CD4-positive, alpha-beta T cell treated with Interleukin-6 at 100 ng/mL for 8 hours (primary cell): ENCODE results near the gene SREBF2.
"Not testable (repeated sequence)": the region's sequence is repeated elsewhere in the genome, so short reads cannot be mapped to it uniquely, and the experiment has no call there.

Source experiments
- DNase-seq: peaks from one replicate; pipeline ENCODE4 v3.0.0-alpha.2; 2020; ENCODE audit warnings: mixed read lengths, low spot score

The SREBF2 gene

DNA sequence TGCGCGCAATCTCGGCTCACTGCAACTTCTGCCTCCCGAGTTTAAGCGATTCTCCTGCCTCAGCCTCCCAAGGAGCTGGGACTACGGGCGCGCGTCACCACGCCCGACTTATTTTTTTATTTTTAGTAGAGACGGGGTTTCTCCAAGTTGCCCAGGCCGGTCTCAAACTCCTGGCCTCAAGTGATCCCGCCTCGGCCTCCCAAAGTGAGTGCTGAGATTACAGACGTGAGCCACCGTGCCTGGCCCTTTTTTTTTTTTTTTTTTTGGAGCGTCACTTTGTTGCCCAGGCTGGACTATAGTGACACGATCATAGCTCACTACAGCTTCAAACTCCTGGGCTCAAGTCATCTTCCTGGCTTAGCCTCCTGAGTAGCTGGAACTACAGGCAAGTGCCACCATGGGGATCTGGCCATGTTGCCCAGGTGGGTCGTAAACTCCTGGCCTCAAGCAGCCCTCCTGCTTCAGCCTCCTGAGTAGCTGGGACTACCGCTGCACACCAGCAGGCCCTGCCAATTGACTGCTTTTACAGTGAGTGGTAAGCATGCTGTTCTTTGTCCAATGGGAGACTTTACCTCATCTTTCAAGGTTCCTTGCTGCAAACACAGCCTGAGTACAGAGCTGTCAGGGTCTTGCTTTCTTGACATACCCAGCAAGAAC lies 114.6 kb downstream of the SREBF2 start:
- no peak for DNase-seq

DNA sequence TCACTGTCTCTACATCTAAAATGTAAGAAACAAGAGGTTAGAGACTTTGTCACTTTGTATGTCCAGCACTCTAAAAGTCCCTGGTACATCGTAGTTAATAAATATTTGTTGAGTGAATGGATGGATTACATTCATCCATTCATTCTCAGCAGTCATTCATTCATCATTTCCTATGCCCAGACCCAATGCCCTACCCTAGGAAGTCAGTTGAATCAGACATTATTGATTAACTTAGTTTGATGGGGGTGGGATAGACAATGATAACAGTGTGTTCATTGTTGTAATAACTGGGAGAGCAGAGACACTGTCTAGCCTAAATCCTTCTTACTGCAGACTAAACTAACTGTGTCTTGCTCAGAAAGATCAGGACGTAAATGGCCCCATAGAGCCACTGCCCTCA lies 115.2 kb downstream of the SREBF2 start:
- DNase-seq: no peak

DNA sequence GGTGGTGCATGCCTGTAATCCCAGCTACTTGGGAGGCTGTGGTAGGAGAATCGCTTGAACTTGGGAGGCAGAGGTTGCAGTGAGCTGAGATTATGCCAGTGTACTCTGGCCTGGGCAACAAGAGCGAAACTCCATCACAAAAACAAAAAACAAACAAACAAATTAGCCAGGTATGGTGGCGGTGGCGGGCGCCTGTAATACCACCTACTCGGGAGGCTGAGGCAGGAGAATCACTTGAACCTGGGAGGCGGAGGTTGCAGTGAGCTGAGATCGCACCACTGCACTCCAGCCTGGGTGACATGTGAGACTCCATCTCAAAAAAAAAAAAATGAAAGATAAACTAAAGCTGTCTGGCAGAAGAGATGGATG lies 116.0 kb downstream of the SREBF2 start:
- not testable (repeated sequence) for DNase-seq

DNA sequence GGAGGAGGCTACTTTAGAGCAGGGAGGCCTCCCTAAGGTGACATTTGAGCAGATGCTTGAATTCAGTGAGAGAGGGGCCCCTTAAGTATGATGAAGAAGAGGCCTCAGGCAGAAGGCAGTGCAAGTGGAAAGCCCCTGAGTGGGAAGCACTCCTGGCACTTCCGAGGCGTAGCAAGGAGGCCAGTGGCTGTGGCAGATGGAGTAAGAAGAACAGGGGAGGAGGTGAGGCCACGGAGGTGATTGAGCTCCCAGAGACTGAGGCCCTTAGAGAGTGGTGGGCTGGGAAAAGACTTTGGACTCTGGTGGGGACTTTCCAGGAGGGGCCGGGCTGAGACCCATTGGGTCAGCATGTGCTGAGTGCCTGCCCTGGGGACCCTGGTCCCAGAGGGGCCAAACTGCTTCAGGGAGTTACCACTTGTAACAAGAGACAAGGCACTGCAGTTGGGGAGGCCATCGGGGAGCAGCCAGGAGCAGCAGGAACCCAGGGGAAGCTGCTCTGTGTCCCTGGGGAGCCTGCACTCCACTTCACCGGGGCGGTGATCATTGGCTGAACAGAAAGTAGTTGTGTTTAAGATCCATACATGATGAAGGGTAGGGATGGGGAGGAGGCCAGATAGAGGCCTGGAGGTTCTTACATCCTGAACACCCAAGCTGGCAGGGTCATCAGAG lies 116.5 kb downstream of the SREBF2 start:
- DNase-seq: no peak

DNA sequence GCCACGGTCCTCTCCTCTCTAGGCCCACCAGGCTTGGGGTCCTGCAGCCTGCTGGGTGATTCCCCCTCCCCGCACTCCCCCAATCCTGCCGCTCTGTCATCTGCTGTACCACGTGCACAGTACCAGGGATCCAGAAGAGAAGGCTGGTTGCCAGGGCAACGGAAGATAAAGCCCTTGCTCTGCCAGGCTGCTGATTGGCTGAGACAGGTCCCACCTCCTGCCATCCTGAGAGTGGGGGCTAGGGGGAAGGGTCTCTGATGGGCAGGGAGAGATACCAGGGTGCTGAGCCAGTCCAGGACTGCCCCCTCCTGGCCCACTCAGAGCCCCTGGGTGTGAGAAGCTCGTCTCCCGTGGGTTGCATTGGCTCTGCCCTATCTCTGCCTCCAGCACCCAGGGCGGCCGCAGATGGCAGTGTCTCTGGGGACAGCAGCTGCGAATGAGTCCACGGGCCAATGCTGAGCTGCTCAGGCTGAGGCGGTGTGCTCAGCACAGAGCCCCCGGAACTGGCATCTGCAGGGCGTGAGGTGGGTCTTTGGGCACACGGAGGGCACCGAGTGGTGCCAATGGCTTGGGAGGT lies 119.1 kb downstream of the SREBF2 start, which contains the start of gene SMIM45:
SMIM45 (plus strand) TSS at position 253 of the 577 bp plus-strand sequence.
- DNase-seq: no peak

DNA sequence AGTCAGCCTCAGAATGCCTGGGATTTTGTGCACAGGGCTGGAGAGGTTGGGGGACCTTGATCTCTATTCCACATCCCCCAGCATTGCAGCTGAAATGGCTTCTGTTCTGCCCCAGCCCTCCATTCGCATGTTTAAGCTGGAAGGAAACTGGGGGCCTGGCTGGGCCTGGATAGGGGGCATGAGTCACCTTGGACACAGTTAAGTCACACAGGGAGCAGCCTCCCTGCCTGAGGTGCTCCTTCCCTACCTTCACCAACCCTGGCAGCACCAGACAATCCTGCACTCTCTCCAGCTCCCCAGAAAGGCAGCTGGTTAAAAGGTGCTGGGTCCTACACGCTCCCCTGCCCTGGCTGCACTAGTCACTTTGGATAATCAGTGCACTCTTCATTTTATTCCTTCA lies 119.8 kb downstream of the SREBF2 start:
- DNase-seq: no peak
